Vagina (tissue), 2 donors: ENCODE results near the gene RNF111. TPM values are rescaled to one million over a fixed set of nuclear protein-coding genes. Genes with fewer than 3 reads are reported as not detected.

ENCODE experiments used
- DNase-seq, 2 donors: peaks; one replicate each; pipeline ENCODE4 v3.0.0-alpha.2; 2017; ENCODE audit errors: extremely low spot score in 2 of 2
- H3K27ac ChIP-seq: fragments of 200-600 bp; sonication (generic); one replicate; pipeline ENCODE4 v1.5.1; 2019
- H3K27me3 ChIP-seq: fragments of 200-600 bp; sonication (generic); one replicate; pipeline ENCODE4 v1.5.1; 2019
- H3K36me3 ChIP-seq, 2 donors: fragments of 200-600 bp; sonication (generic); one replicate each; pipeline ENCODE4 v1.5.1; 2017 to 2019
- H3K4me1 ChIP-seq: fragments of 200-600 bp; sonication (generic); one replicate; pipeline ENCODE4 v1.5.1; 2019
- H3K4me3 ChIP-seq, 2 donors: fragments of 200-600 bp; sonication (generic); 1 replicate in 1 of 2; 2 replicates in 1 of 2; pipeline ENCODE4 v1.5.1; 2016 to 2019
- H3K9me3 ChIP-seq: fragments of 200-600 bp; sonication (generic); one replicate; pipeline ENCODE4 v1.5.1; 2019
- CTCF ChIP-seq, 3 experiments: fragments of 450-650 bp in 2 of 3; fragments of 200-600 bp in 1 of 3; sonication (generic) in 1 of 3; IDR thresholded peaks; one replicate each; pipeline ENCODE4 v1.5.1; 2017 to 2019; ENCODE audit warnings: antibody characterized with exemption in 3 of 3, mild to moderate bottlenecking in 2 of 3, moderate library complexity in 2 of 3
- POLR2A ChIP-seq, 2 donors: fragments of 450-650 bp; IDR thresholded peaks; one replicate each; pipeline ENCODE4 v1.6.1; 2017; ENCODE audit warnings: antibody characterized with exemption in 2 of 2, mild to moderate bottlenecking in 2 of 2, moderate library complexity in 2 of 2
- POLR2AphosphoS5 ChIP-seq, 2 donors: sonication (generic); formaldehyde crosslinking; IDR thresholded peaks; one replicate each; pipeline ENCODE4 v1.9.0; 2017; ENCODE audit warnings: antibody characterized with exemption in 2 of 2, mild to moderate bottlenecking in 2 of 2, low read depth in 1 of 2; ENCODE audit not compliant: insufficient read depth in 1 of 2
- intact Hi-C: fragments of 100-400 bp; cut with DNase I; formaldehyde crosslinking; loops from one replicate; pipeline ENCODE4 v1.15.1; 2023
- total RNA-seq: library from RNA; depleted of rRNA; stranded (reverse); fragments of >200 nt; gene quantifications from one replicate; pipeline ENCODE4 v1.2.3, GENCODE V29; 2016

Gene RNF111
- total RNA-seq, 1 donor from 2014 or later = 35.6 TPM

- H3K4me3 ChIP-seq = no peak overlapping the region
- TF ChIP-seq POLR2AphosphoS5 (IDR thresholded peaks at IDR 0.05; ENCODE audit: insufficient read depth in 1 of 2, low read depth in 1 of 2) (no peak), POLR2A (IDR thresholded peaks at IDR 0.05) (no peak), CTCF (IDR thresholded peaks at IDR 0.05) (no peak)
- no peaks in the 10 kb centered on the region for H3K36me3 ChIP-seq
- no peaks in the 10 kb centered on the region for H3K27me3 ChIP-seq
- DNase-seq = no peak
- intact Hi-C loops = no loop called here
- H3K27ac ChIP-seq = no peak overlapping the region
- H3K4me1 ChIP-seq = no peaks in the 10 kb centered on the region
- H3K9me3 ChIP-seq = no peaks in the 10 kb centered on the region
These were observed 20.8 kb upstream of the RNF111 start for GRCh38 chr15:58966698-58967097.

- no peaks in the 10 kb centered on the region for H3K27me3 ChIP-seq
These were observed 20.0 kb upstream of the RNF111 start for GRCh38 chr15:58967479-58967878.

DNA sequence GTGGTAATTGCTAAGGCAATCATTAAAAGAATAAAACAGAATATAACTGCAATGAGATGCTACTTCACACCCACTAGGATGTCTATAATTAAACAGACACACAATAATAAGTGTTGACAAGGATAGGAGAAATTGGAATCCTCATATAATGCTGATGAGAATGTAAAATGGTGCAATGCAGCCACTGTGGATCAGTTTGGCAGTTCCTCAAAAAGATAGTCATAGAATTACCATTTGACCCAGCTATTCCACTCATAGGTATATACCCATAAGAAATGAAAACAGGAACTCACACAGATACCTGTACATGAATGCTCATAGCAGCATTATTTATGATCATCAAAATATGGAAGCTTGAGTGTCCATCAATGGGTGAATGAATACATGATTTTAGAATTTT, 9.6 kb upstream of the RNF111 start:
- TF ChIP-seq CTCF (IDR thresholded peaks at IDR 0.05) (no peak), POLR2A (IDR thresholded peaks at IDR 0.05) (no peak), POLR2AphosphoS5 (IDR thresholded peaks at IDR 0.05; ENCODE audit: insufficient read depth in 1 of 2, low read depth in 1 of 2) (no peak)
- intact Hi-C loops = no loop called here
- peaks cover 4% of the 10 kb centered on the region for H3K4me1 ChIP-seq
- H3K27me3 ChIP-seq = no peaks in the 10 kb centered on the region
- no peak overlapping the region for H3K27ac ChIP-seq
- no peaks in the 10 kb centered on the region for H3K9me3 ChIP-seq
- DNase-seq = no peak
- H3K4me3 ChIP-seq = no peak overlapping the region
- no peaks in the 10 kb centered on the region for H3K36me3 ChIP-seq

More at GRCh38 chr15:58967479-58967878, 20.0 kb upstream of the RNF111 start:
- no peaks in the 10 kb centered on the region for H3K9me3 ChIP-seq
- no peaks in the 10 kb centered on the region for H3K36me3 ChIP-seq
- no peaks in the 10 kb centered on the region for H3K4me1 ChIP-seq
- TF ChIP-seq CTCF (IDR thresholded peaks at IDR 0.05) (no peak), POLR2AphosphoS5 (IDR thresholded peaks at IDR 0.05; ENCODE audit: insufficient read depth in 1 of 2, low read depth in 1 of 2) (no peak), POLR2A (IDR thresholded peaks at IDR 0.05) (no peak)
- intact Hi-C loops = no loop called here
- DNase-seq = no peak
- H3K27ac ChIP-seq = no peak overlapping the region
- H3K4me3 ChIP-seq = no peak overlapping the region

GRCh38 chr15:58980351-58980939, 7.0 kb upstream of the RNF111 start:
- Histone ChIP-seq H3K4me3 (no peak overlapping the region), H3K9me3 (no peaks in the 10 kb centered on the region), H3K27me3 (no peaks in the 10 kb centered on the region), H3K4me1 (peaks cover 4% of the 10 kb centered on the region), H3K27ac (no peak overlapping the region), H3K36me3 (no peaks in the 10 kb centered on the region)
- TF ChIP-seq CTCF (IDR thresholded peaks at IDR 0.05) (peak; percentile 36 to 70 (median 47)), POLR2A (IDR thresholded peaks at IDR 0.05) (no peak)
- intact Hi-C loops = no loop called here
- DNase-seq = no peak

DNA sequence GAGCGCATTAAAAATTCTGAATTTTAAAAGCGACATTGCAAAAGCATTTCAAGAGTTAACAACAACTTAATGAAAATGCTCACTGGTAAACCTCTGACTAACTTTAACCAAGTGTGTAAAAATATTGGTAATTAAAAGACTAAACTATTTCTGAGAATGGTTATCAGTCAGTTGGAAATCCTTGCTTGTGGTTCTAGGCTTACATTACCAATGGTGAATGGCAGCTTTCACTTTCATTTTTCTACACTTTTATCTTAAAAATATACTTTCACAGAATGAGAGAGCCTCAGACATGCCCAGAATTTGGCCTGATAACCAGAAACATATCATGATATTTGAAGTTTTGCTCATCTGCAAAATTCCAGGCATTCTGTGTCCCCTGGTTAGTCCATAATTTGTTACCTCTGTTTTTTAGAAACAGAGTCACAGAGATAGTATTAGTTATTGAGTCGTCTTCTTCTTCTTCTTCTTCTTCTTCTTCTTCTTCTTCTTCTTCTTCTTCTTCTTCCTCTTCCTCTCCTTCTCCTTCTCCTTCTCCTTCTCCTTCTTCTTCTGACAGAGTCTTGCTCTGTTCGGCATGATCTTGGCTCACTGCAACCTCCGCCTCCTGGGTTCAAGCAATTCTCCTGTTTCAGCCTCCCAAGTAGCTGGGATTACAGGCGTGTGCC, 5.5 kb upstream of the RNF111 start:
- Histone ChIP-seq H3K4me1 (peaks cover 8% of the 10 kb centered on the region), H3K27me3 (no peaks in the 10 kb centered on the region), H3K36me3 (no peaks in the 10 kb centered on the region), H3K27ac (no peak overlapping the region), H3K9me3 (no peaks in the 10 kb centered on the region), H3K4me3 (no peak overlapping the region)
- no peak for DNase-seq
- TF ChIP-seq POLR2A (IDR thresholded peaks at IDR 0.05) = no peak
- TF ChIP-seq CTCF (IDR thresholded peaks at IDR 0.05) = no peak
- TF ChIP-seq POLR2AphosphoS5 (IDR thresholded peaks at IDR 0.05; ENCODE audit: insufficient read depth in 1 of 2, low read depth in 1 of 2) = no peak
- intact Hi-C loops = no loop called here
